ENCODE results near the gene ABHD2. TPM values are rescaled to one million over a fixed set of nuclear protein-coding genes. Genes with fewer than 3 reads are reported as not detected.
A peak's percentile ranks its signal among the peaks of the same experiment; 100 is the strongest.
"Not testable (repeated sequence)": the region's sequence is repeated elsewhere in the genome, so short reads cannot be mapped to it uniquely, and the experiment has no call there.

ABHD2 gene
- total RNA-seq, 1 donor from 2014 or later, result 50.5 TPM

DNA sequence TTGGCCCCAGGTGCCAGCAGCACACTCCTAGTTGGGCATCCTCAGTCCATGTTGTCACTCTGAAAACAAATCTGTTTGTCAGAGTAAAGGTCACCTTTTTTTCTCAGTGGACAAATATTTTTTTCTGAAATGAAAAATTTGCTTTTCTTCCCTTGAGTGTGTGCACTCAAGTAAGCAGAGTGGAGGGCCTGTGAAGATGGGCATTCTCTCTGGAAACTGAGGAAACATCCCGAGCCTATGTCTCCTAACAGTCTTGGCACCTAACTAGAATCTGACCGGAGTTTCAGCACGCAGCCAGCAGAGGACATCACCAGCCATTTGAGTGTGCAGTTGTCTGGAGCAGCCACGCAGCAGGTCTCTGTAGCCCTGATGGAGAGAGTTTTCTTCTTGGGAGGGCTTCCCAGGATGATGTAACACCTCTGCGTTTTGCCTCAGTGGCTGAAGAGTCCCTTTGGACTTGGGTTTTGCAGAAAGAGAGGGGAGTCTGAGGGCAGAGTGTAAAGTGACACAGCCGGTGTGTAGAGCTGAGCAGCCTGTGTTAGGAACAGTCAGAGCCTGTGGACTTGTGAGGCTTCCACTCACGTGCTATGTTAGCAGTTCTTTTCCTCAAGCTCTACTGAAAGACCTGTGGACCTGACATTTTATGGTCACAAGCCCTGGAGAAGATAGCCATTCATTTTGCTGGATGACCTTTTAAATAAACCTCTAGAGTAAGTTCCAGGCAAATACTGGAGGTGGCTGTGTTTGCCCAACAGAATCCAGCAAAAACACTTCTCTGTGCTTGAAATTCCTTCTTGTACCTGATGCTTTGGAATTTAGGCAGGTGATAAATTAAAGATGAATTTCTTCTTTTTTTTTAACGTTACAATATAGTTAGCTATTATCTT, 51.6 kb downstream of the ABHD2 start:
- Mint-ChIP-seq H3K27me3 (ENCODE audit: low read depth) (no peaks in the 10 kb centered on the region), H3K9me3 (ENCODE audit: low read depth) (no peaks in the 10 kb centered on the region), H3K4me1 (ENCODE audit: low read depth) (peaks cover 65% of the 10 kb centered on the region), H3K27ac (ENCODE audit: unreplicated experiment) (no peak overlapping the region), H3K4me3 (ENCODE audit: unreplicated experiment) (no peak overlapping the region), H3K36me3 (ENCODE audit: low read depth) (peaks cover 4% of the 10 kb centered on the region)
- TF ChIP-seq, protein P1, sequence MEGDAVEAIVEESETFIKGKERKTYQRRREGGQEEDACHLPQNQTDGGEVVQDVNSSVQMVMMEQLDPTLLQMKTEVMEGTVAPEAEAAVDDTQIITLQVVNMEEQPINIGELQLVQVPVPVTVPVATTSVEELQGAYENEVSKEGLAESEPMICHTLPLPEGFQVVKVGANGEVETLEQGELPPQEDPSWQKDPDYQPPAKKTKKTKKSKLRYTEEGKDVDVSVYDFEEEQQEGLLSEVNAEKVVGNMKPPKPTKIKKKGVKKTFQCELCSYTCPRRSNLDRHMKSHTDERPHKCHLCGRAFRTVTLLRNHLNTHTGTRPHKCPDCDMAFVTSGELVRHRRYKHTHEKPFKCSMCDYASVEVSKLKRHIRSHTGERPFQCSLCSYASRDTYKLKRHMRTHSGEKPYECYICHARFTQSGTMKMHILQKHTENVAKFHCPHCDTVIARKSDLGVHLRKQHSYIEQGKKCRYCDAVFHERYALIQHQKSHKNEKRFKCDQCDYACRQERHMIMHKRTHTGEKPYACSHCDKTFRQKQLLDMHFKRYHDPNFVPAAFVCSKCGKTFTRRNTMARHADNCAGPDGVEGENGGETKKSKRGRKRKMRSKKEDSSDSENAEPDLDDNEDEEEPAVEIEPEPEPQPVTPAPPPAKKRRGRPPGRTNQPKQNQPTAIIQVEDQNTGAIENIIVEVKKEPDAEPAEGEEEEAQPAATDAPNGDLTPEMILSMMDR (IDR thresholded peaks at IDR 0.05), result peak; percentile 41
- no peak for DNase-seq (ENCODE audit: low spot score)

DNA sequence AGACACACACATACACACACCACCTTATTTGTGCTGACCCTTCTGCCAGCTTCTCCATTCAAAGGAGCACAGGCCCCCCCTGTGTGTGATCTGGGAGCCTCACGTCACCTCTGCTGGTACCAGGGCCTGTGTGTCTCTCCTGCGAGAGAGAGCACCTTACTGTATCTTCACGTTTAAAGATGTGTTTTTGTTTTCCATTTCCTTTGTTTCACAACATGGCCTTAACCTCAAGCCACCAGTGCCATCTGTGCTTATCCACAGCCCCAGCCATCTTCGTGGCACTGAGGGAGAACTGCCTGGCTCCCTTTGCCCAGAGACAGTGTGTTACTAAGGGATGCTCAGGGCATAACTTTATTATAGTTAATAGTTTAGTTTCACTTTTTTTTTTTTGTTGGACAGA, 52.3 kb downstream of the ABHD2 start:
- Mint-ChIP-seq H3K4me3 (ENCODE audit: unreplicated experiment) (no peak overlapping the region), H3K9me3 (ENCODE audit: low read depth) (no peaks in the 10 kb centered on the region), H3K27me3 (ENCODE audit: low read depth) (no peaks in the 10 kb centered on the region), H3K4me1 (ENCODE audit: low read depth) (peaks cover 63% of the 10 kb centered on the region), H3K36me3 (ENCODE audit: low read depth) (peaks cover 2% of the 10 kb centered on the region), H3K27ac (ENCODE audit: unreplicated experiment) (peak overlapping the region; percentile 41)
- TF ChIP-seq, protein P1 (IDR thresholded peaks at IDR 0.05), result no peak
- DNase-seq (ENCODE audit: low spot score), result no peak

DNA sequence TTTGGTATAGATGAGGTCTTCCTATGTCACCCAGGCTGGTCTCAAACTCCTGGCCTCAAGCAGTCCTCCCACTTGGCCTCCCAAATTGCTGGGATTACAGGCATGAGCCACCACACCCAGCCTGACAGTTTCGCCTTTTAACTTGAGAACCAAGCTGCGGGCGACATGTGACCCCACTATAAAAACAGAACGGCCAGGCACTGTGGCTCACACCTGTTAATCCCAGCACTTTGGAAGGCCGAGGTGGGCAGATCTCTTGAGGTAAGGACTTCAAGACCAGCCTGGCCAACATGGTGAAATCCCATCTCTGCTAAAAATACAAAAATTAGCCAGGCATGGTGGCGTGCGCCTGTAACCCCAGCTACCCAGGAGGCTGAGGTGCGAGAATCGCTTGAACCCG, 52.9 kb downstream of the ABHD2 start:
- H3K27ac Mint-ChIP-seq (ENCODE audit: unreplicated experiment); H3K4me3 Mint-ChIP-seq (ENCODE audit: unreplicated experiment); H3K9me3 Mint-ChIP-seq (ENCODE audit: low read depth); DNase-seq (ENCODE audit: low spot score); H3K36me3 Mint-ChIP-seq (ENCODE audit: low read depth); H3K27me3 Mint-ChIP-seq (ENCODE audit: low read depth): not testable (repeated sequence)
- peaks cover 60% of the 10 kb centered on the region for H3K4me1 Mint-ChIP-seq (ENCODE audit: low read depth)

DNA sequence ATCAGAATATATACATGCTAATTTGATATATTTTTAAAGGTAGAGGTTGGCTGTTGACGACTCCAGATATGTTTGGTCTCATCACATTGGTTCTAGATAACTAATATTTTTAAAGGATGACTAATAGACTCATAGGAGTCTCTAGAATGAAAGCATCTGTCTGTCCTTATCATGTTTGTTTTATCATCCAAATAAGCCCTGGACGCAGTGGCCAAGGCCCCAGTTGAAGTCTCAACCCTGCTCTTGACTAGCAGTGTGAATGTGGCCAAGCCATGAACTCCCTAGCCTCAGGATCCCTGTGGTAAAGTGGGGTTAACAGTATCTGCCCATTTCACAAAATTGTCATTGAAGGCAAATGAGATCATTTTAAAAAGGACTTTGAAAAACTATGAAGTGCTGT, 53.6 kb downstream of the ABHD2 start:
- Mint-ChIP-seq H3K4me1 (ENCODE audit: low read depth) (peaks cover 53% of the 10 kb centered on the region), H3K27me3 (ENCODE audit: low read depth) (no peaks in the 10 kb centered on the region), H3K4me3 (ENCODE audit: unreplicated experiment) (no peak overlapping the region), H3K27ac (ENCODE audit: unreplicated experiment) (no peak overlapping the region), H3K9me3 (ENCODE audit: low read depth) (no peaks in the 10 kb centered on the region), H3K36me3 (ENCODE audit: low read depth) (peaks cover 1% of the 10 kb centered on the region)
- DNase-seq (ENCODE audit: low spot score), result no peak
- TF ChIP-seq, protein P1 (IDR thresholded peaks at IDR 0.05), result no peak

DNA sequence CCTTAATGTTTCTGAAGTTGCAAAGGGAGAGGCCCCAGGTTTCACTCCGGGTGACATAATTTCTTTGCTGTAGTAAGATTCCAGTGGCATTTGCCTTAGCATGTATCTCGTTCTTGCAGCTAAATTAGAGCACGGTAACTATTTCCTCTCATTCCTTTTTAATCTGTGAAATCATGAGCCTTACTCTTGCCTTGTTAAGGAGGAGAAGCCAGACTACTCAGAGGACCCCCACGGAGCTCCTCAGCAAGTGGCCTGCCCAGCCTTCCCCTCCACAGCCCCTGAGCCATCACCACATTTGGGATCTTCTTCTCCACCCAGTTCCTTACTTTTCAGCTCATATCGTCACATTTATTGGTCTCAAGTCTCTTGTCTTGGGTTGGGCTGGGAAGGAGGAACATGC, 54.2 kb downstream of the ABHD2 start:
- peaks cover 48% of the 10 kb centered on the region for H3K4me1 Mint-ChIP-seq (ENCODE audit: low read depth)
- TF ChIP-seq, protein P1 (IDR thresholded peaks at IDR 0.05), result no peak

More for the DNA sequence above, 54.2 kb downstream of the ABHD2 start:
- Mint-ChIP-seq H3K9me3 (ENCODE audit: low read depth) (no peaks in the 10 kb centered on the region), H3K27me3 (ENCODE audit: low read depth) (no peaks in the 10 kb centered on the region), H3K4me3 (ENCODE audit: unreplicated experiment) (no peak overlapping the region), H3K36me3 (ENCODE audit: low read depth) (peaks cover 1% of the 10 kb centered on the region), H3K27ac (ENCODE audit: unreplicated experiment) (no peak overlapping the region)
- DNase-seq (ENCODE audit: low spot score), result no peak

Measured in chondrocyte (in vitro differentiated cells).